Measurements from ENCODE around the gene CYTH3. TPM values are rescaled to one million over a fixed set of nuclear protein-coding genes. Genes with fewer than 3 reads are reported as not detected.

CYTH3 gene
- total RNA-seq, 1 donor from 2014 or later = 20.1 TPM

GRCh38 chr7:6248581-6248980 lies 23.8 kb downstream of the CYTH3 start:
- H3K9me3 Mint-ChIP-seq (ENCODE audit: unreplicated experiment) = no peaks in the 10 kb centered on the region
- H3K4me1 Mint-ChIP-seq (ENCODE audit: low read depth, unreplicated experiment) = peaks cover 30% of the 10 kb centered on the region
- H3K36me3 Mint-ChIP-seq (ENCODE audit: unreplicated experiment) = no peaks in the 10 kb centered on the region
- H3K4me3 Mint-ChIP-seq (ENCODE audit: unreplicated experiment) = no peak overlapping the region
- peak overlapping the region; percentile 59 for H3K27ac Mint-ChIP-seq (ENCODE audit: unreplicated experiment)
- no peaks in the 10 kb centered on the region for H3K27me3 Mint-ChIP-seq (ENCODE audit: unreplicated experiment)
- TF ChIP-seq, protein P1, sequence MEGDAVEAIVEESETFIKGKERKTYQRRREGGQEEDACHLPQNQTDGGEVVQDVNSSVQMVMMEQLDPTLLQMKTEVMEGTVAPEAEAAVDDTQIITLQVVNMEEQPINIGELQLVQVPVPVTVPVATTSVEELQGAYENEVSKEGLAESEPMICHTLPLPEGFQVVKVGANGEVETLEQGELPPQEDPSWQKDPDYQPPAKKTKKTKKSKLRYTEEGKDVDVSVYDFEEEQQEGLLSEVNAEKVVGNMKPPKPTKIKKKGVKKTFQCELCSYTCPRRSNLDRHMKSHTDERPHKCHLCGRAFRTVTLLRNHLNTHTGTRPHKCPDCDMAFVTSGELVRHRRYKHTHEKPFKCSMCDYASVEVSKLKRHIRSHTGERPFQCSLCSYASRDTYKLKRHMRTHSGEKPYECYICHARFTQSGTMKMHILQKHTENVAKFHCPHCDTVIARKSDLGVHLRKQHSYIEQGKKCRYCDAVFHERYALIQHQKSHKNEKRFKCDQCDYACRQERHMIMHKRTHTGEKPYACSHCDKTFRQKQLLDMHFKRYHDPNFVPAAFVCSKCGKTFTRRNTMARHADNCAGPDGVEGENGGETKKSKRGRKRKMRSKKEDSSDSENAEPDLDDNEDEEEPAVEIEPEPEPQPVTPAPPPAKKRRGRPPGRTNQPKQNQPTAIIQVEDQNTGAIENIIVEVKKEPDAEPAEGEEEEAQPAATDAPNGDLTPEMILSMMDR (IDR thresholded peaks at IDR 0.05; ENCODE audit: partially characterized antibody, unreplicated experiment) = no peak
- DNase-seq = peak; percentile 25

DNA sequence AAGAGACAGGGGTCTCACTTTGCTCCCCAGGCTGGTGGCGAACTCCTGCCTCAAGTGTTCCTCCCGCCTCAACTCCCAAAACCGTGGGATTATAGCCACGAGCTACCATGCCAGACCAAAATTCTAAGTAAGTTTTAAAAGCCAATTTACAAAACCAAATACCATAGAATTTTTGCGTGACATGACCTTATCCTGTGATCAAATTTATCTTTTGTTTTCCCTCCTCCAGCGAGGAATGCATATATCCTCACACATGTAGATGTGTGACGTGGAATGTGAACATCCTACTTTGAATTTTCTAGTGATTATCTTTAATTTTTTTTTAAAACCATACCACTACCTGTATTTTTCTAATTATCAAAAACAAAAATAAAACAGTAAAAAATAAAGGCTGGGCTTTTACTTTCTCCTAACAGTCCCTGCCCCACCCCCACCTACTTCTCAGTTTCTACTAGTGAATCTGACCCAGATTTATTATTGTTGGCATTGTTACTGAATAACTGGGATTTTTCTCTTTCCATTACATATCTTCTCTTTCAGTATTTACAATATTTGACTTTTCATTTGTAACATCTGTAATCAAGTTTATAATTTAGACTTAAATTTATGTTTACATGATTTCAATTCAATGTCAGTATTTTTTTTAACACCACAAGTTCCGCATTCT lies 26.0 kb downstream of the CYTH3 start:
- Mint-ChIP-seq H3K4me1 (ENCODE audit: low read depth, unreplicated experiment) (peaks cover 19% of the 10 kb centered on the region), H3K27me3 (ENCODE audit: unreplicated experiment) (no peaks in the 10 kb centered on the region), H3K9me3 (ENCODE audit: unreplicated experiment) (no peaks in the 10 kb centered on the region), H3K4me3 (ENCODE audit: unreplicated experiment) (no peak overlapping the region), H3K36me3 (ENCODE audit: unreplicated experiment) (no peaks in the 10 kb centered on the region), H3K27ac (ENCODE audit: unreplicated experiment) (no peak overlapping the region)
- TF ChIP-seq, protein P1 (IDR thresholded peaks at IDR 0.05; ENCODE audit: partially characterized antibody, unreplicated experiment) = no peak
- no peak for DNase-seq

- Mint-ChIP-seq H3K9me3 (ENCODE audit: unreplicated experiment) (no peaks in the 10 kb centered on the region), H3K27me3 (ENCODE audit: unreplicated experiment) (no peaks in the 10 kb centered on the region), H3K27ac (ENCODE audit: unreplicated experiment) (no peak overlapping the region)
Measured at GRCh38 chr7:6244021-6244420, 28.4 kb downstream of the CYTH3 start.

GRCh38 chr7:6243168-6243567 lies 29.3 kb downstream of the CYTH3 start:
- no peak overlapping the region for H3K4me3 Mint-ChIP-seq (ENCODE audit: unreplicated experiment)

More at GRCh38 chr7:6244021-6244420, 28.4 kb downstream of the CYTH3 start:
- H3K4me3 Mint-ChIP-seq (ENCODE audit: unreplicated experiment) = no peak overlapping the region
- H3K36me3 Mint-ChIP-seq (ENCODE audit: unreplicated experiment) = no peaks in the 10 kb centered on the region
- TF ChIP-seq, protein P1 (IDR thresholded peaks at IDR 0.05; ENCODE audit: partially characterized antibody, unreplicated experiment) = no peak
- no peak for DNase-seq
- H3K4me1 Mint-ChIP-seq (ENCODE audit: low read depth, unreplicated experiment) = peaks cover 9% of the 10 kb centered on the region

DNA sequence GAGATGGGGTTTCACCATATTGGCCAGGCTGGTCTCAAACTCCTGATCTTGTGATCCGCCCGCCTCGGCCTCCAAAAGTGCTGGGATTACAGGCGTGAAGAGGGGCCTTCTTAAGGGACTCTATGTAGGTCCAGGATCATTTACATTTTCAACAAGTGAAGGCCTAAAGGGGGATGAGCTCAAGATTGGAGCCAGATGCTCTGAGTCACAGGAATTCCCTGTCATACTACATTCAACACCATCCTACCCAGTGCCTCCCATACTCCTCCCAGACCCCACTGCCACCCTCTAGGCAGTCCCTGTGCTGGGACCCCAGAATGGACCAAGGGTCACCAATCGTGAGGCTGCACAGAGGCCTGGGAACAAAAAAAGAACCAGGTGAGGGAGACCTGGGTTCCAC lies 29.9 kb downstream of the CYTH3 start:
- H3K4me3 Mint-ChIP-seq (ENCODE audit: unreplicated experiment) = no peak overlapping the region
- H3K4me1 Mint-ChIP-seq (ENCODE audit: low read depth, unreplicated experiment) = no peaks in the 10 kb centered on the region
- TF ChIP-seq, protein P1 (IDR thresholded peaks at IDR 0.05; ENCODE audit: partially characterized antibody, unreplicated experiment) = no peak
- no peaks in the 10 kb centered on the region for H3K36me3 Mint-ChIP-seq (ENCODE audit: unreplicated experiment)
- DNase-seq = no peak
- no peaks in the 10 kb centered on the region for H3K9me3 Mint-ChIP-seq (ENCODE audit: unreplicated experiment)
- no peak overlapping the region for H3K27ac Mint-ChIP-seq (ENCODE audit: unreplicated experiment)
- H3K27me3 Mint-ChIP-seq (ENCODE audit: unreplicated experiment) = no peaks in the 10 kb centered on the region

More at GRCh38 chr7:6243168-6243567, 29.3 kb downstream of the CYTH3 start:
- H3K36me3 Mint-ChIP-seq (ENCODE audit: unreplicated experiment) = no peaks in the 10 kb centered on the region
- H3K27me3 Mint-ChIP-seq (ENCODE audit: unreplicated experiment) = no peaks in the 10 kb centered on the region
- H3K4me1 Mint-ChIP-seq (ENCODE audit: low read depth, unreplicated experiment) = peaks cover under 1% of the 10 kb centered on the region
- no peaks in the 10 kb centered on the region for H3K9me3 Mint-ChIP-seq (ENCODE audit: unreplicated experiment)
- DNase-seq = no peak
- TF ChIP-seq, protein P1 (IDR thresholded peaks at IDR 0.05; ENCODE audit: partially characterized antibody, unreplicated experiment) = no peak
- no peak overlapping the region for H3K27ac Mint-ChIP-seq (ENCODE audit: unreplicated experiment)

All from glutamatergic neuron (in vitro differentiated cells).